GM21381 (cell line): ENCODE measurements around the gene HK3.
"Not testable (repeated sequence)": the region's sequence is repeated elsewhere in the genome, so short reads cannot be mapped to it uniquely, and the experiment has no call there.

Experiments
- ATAC-seq: cut with Tn5 transposase; IDR thresholded peaks from one replicate; pipeline ENCODE4 v1.9.1; 2021; ENCODE audit warnings: mild to moderate bottlenecking, moderate library complexity; ENCODE audit not compliant: unreplicated experiment

Gene HK3

DNA sequence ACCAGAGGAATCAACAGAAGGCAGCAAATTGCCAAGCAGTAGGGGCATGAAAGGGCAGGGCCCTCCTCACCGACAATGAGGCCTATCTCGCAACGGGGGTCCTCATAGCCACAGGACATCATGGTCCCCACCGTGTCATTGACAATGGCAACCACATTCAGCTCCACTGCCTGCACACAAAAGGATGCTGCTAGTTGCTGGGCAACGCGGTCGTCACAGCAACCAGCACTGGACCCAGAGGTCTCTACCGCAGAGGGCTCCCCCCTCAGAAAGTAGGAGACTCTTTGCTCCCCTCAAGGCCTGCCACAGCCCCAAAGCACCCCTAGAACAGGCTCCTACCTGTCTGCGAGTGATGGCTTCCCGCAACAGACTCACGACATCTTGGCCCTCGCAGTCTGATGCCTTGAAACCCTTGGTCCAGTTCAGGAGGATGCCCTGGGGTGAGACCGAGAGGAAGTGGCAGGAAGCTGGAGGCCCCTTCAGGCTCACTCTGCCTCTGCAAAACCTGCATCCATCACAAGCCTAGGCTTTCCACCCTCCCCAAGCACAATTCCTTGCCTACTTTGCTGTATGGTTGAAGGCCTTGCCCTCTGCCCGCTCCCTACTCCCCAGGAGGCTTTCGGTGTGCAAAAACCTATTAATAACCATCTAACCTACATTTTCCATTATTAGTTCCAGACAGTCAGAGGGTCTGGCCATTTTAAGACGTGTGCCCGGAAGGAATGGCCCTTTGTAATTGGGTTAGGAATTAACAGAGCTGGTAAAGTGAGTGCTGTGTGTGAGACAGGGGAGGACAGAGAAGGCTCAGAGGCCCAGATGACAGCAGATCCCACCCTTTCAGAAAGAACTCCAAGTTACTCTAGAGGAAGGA is 15.2 kb downstream of the HK3 start:
- ATAC-seq = no peak

DNA sequence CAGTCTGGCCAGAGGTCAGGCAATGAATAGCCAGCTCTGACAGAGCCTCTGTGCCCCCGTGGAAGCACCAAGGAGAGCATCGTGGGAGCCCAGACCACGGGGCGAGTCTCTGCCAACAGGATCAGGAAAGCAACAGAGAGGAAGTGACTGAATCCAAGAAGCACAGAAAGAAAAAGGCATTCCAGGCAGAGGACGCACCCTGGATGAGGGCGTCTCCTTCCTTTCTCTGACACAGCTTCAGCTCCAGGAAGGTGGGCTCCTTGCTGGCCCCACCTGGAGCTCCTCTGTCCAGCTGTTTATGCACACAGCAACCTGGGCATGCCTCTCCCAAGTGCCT is 16.6 kb downstream of the HK3 start:
- ATAC-seq = no peak

DNA sequence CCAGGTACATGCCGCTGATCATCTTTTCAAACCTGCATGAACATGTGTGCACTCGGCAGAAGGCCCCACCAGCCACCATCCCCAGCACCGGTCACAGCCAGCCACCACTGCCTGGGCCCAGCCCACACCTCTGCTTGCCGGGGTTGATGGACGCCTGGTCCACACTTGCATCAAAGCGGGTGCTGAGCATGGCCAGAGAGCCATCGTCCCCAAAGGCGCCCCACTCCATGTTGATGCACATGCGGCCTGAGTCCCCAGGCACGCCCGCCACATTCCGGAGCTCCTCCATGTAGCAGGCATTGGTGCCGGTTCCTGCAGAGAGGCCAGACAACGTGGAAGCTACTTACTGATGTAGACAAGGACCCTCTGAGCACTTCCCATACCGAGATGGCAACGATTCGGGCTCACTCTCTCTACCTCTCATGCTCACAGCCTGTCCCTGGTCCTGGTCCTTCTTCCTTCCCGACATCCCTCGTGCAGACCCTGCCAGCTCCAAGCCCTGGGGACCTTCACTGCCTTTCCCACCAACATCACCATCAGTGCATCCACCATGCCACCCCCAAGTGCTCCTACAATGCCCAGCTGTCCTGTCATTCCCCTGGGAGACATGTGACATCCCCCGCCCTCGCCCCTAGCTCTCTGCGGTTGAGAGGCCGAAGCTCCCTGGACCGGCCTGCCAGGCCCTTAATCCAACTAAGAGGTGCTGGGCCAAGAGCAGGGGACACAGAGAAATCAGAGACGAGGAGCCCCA is 17.2 kb downstream of the HK3 start:
- no peak for ATAC-seq

DNA sequence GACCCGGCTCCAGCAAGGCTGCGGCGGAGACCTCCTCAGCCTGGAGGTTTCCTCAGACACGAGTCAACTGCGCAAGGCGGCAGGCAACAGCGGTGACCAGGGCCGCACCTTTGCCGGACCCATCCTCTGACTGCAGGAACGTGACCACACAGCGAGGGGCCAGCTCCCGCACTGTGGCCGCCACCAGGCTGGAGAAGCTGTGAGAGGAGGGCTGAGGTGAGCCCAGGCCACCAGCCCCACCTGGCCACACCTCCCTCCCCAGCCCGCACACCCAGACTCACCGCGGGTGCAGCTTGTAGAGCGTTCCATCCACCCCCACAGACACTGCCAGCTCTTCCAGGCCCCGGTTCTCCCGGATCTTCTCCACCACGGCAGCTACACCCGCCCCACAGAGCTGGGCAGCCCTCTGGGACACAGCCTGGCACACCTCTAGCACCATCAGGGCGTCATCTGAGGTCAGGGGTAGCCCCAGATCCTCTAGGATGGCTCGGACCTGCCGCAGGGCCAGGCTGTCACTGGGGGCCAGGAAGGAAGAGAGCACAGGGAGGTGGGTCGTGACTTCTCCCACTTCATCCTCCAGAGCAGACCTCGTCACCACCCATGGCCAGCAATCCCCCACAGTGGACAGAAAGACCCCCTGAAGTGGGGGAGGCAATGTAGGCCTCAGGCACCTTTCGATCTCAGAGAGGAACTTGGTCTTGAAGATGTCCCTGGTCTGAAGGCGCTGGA is 18.0 kb downstream of the HK3 start:
- no peak for ATAC-seq

DNA sequence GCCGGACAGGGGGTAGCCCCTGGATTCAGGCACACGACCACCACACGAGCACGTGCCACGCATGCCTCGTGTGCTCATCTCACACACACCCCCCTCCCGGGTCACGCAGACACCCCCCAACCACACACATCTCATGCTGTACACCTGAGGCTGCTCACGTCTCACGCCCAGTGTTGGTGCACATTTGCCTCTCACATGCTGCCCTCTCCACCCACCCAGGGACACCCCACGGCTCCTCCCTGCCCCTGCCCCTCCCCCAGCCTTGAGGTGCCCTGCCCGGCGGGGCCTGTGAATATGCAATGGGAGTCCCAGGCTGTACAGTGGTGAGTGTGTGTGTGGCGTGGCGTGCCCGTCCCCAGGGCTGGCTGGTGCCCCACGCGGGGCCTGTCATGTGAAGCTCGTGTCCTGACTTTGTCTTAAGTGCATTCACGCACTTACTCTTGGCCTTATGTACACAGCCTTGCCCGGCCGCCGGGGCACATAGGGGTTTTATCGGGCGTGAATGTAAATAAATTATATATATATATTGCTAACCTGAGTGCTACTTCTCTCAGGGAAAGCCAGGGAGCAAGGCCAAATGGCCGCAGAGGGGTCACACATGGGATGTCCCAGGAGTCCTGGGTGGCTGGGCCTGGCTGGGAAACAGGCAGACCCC is 18.7 kb downstream of the HK3 start:
- ATAC-seq = no peak

DNA sequence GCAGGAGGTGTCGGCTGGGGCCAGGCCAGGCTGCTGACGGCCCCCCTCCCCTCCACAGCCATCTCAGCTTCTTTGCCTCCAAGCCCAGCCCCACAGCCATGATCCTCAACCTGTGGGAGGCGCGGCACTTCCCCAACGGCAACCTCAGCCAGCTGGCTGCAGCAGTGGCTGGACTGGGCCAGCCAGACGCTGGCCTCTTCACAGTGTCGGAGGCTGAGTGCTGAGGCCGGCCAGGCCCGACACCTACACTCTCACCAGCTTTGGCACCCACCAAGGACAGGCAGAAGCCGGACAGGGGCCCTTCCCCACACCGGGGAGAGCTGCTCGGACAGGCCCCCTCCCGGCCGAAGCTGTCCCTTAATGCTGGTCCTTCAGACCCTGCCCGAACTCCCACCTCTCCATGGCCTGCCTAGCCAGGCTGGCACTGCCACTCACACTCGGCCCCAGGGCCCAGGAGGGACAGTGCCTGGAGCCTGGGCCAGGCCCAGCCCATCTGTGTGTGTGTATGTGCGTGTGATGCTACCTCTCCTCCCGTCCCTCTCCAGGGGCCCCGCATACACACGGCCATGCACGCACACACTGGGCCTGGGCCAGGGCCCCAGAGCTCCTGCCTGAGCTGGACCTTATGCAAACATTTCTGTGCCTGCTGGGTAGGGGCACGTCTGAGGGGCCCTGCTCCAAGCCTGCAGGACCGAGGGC is 19.3 kb downstream of the HK3 start:
- ATAC-seq = no peak

DNA sequence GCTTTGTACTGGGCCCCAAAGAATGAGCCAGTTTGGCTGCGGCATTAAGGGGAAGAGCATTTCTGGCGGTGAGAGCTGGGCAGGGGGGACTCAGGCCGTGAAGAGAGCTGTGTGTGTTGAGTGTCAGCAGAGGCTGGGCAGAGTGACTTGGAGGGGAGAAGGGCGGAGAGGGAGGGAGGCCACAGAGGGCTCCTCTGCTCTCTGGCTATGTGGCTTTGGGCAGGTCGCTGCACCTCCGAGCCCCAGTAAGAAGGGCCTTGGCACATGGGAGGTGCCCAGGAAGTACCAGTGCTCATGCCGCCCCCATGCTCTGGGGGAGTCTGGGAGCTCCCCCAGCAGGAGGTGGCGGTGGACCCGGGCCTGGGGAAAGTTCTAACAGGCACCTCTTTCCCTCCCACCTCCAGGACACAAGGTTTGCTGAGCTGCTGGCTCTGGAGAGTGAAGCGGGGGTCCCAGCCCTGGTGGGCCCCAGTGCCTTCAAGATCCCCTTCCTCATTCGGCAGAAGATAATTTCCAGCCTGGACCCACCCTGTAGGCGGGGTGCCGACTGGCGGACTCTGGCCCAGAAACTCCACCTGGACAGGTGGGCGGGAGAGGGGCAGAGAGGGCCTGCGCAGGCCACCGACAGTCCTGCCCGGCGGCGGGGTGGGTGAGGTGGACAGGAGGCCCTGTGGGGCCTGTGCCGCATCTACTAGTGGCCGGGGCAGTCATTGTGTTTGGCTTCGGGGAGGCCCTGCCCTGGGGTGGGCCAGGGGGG is 20.1 kb downstream of the HK3 start:
- no peak for ATAC-seq

DNA sequence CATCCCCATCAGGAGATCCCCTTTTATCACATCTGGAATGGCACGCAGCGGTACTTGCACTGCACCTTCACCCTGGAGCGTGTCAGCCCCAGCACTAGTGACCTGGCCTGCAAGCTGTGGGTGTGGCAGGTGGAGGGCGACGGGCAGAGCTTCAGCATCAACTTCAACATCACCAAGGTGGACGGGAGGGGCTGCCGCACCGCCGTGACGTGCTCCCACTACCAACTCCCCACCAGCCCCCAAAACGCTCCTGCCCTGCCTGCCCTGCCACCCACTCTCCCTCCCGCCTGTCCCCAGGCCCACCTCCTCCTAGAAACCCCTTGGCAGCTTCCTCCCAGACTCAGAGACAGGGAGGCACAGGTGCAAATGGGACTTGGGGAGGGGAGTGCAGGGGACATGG is 20.7 kb downstream of the HK3 start:
- no peak for ATAC-seq

DNA sequence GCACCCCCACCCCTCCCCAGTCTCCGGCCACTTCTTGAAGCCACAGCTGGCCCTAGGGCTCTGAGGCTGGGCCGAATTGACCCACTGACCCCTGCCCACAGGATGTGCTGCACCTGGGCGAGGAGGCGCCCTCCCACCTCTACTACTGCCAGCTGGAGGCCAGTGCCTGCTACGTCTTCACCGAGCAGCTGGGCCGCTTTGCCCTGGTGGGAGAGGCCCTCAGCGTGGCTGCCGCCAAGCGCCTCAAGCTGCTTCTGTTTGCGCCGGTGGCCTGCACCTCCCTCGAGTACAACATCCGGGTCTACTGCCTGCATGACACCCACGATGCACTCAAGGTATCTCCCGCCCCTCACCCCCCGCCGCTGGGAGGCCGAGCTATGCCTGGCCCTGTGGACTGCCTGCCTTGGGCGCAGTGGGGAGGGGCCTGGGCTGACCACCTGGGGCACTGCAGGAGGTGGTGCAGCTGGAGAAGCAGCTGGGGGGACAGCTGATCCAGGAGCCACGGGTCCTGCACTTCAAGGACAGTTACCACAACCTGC is 21.3 kb downstream of the HK3 start:
- ATAC-seq = no peak

DNA sequence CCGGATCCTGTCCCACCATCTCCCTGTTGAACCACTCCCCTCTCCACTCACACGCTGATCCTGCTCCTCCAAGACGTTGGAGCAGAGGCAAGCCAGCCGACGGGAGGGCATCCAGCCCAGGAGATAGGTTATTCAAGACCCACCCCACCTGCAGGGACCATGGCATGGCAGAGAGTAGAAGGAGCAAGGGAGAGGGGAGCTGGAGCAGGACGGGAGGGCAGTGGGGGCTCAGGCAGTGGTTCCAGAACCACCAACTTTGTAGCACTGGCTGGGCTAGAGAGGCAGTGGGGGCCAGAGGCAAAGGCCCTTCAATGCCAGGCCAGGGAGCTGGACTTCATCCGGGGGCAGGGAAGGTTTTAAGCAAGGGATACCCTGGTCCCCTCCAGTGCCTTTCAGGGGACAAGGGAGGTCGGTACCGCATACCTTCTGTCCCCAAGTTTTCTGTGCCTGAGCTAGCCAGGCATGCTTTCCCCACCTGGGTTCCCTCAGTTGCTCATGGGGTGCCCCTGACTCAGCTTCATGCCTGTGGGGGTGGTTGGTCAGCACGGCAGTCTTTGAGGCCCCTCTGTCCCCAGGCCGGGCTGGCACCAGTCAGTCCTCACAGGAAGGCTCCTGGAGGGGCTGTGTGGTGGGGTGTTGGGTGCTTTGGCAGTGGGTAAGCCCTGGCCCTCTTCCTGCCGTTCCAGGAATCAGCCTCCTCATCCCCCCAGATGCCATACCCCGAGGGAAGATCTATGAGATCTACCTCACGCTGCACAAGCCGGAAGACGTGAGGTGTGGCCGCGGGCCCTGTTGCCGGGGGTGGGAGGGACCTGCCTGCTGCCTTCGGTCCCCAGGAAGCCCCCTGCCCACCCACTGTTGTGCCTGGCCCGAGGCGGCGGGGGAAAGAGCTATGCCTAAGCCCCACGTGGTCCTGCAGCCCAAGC is 22.4 kb downstream of the HK3 start:
- no peak for ATAC-seq

DNA sequence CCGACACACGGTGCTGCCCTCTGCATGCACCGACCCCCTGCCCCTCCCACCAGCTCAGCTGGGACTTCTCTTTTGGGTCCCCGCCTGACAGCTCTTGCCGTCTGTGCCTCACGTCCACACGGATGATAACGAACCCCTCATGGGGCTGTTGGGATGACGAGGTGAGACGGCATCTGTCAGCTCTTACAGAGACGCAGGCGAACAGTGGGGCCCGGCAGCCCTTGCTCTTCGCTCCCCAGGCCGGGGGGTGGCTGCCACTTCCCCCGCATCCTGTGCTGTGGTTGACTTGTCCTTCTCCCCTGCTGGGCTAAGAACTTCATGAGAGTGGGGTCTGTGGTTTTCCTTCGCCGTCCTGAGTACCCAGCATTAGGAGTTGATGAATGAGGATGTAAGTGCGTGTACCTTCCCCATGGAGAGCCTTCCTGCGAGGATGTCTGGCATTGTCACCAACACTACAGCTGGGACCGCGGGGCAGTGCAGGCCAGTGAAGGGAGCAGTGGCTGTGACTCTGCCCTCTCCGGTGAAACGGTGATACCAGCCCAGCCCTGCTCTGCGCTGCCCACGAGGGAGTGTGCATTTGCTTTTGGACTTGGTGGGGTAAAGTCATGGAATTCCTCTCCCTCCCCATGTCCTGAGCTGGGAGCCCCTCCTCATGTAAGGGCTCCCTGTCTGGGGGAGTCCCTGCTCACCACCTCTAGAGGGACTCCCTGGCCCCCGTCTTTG is 23.2 kb downstream of the HK3 start:
- no peak for ATAC-seq

DNA sequence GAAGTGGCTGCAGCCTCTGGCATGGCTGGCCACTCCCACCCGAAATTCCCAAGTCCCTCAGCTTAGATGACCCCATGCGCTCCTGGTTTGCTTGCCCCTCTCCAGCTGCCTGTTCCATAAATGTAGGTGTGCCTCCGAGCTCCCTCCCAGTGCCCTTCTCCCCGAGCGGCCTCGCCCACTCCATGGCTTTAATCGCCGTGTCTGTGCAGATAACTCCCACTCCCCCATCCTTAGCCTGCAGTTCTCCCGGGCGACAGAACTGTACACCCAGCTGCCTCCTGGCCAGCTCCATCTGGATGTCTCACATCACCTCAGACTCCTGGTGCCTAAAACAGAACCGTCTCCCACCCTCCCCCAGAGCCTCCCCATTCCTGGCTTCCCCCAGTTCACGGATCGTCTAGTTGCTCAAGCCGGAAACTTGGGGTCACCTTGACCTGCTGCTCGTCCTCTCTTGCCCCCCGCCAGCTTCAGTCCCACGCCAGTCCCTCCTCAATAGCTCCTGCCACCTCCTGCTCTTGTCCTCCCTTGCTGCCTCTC is 24.1 kb downstream of the HK3 start:
- no peak for ATAC-seq

DNA sequence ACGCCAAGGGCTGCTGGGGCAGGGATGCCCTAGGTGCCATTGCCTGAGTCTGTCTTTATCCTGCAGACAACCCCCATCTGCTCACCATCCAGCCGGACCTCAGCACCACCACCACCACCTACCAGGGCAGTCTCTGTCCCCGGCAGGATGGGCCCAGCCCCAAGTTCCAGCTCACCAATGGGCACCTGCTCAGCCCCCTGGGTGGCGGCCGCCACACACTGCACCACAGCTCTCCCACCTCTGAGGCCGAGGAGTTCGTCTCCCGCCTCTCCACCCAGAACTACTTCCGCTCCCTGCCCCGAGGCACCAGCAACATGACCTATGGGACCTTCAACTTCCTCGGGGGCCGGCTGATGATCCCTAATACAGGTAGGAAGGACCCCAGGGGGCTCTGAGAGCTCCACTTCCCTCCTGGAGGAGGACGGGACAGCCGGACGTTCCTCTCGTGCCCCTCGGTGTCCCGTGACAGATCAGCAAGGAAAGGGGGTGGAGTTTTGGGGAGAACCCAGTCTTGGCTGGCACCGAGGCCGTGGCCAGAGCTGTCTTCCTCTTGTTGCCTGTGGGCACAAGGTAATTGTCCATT is 24.9 kb downstream of the HK3 start:
- no peak for ATAC-seq

DNA sequence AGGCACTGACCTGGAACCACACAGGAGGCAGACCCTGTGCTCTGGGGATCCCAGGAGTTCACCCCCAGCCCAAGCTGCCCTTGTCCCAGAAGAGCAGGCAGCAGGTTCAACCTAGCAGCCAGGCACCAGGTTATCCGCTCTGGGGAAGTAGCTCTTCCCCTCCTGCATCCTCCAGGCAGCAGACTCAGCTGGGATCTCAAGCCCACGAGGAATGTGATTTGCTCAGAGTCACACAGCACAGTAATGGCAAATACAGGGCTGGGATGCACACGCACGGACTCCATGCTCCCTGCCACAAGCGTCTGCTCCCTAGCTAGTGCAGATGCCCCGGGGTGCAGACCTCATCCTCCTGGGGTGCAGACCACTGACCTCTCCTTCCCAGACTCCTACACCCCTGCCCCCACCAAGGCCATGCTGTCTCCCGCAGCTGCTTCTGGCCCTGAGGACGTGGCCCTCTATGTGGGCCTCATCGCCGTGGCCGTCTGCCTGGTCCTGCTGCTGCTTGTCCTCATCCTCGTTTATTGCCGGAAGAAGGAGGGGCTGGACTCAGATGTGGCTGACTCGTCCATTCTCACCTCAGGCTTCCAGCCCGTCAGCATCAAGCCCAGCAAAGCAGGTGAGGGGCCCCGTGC is 25.5 kb downstream of the HK3 start:
- no peak for ATAC-seq

DNA sequence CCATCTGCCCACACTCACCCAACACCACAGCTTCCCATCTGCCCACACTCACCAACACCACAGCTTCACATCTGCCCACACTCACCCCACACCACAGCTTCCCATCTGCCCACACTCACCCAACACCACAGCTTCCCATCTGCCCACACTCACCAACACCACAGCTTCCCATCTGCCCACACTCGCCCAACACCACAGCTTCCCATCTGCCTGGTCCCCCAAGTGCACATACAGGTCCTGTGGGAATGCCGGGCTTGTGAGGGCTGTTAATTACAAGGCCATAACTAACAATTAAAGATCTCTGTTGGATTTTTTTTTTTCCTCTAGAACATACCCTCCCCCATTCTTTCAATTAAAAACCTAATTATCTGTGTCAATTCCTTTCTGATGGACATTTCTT is 26.1 kb downstream of the HK3 start:
- ATAC-seq = not testable (repeated sequence)

DNA sequence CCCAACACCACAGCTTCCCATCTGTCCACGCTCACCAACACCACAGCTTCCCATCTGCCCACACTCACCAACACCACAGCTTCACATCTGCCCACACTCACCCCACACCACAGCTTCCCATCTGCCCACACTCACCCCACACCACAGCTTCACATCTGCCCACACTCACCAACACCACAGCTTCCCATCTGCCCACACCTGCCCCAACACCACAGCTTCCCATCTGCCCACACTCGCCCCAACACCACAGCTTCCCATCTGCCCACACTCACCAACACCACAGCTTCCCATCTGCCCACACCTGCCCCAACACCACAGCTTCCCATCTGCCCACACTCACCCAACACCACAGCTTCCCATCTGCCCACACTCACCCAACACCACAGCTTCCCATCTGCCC is 26.6 kb downstream of the HK3 start:
- ATAC-seq = not testable (repeated sequence)

DNA sequence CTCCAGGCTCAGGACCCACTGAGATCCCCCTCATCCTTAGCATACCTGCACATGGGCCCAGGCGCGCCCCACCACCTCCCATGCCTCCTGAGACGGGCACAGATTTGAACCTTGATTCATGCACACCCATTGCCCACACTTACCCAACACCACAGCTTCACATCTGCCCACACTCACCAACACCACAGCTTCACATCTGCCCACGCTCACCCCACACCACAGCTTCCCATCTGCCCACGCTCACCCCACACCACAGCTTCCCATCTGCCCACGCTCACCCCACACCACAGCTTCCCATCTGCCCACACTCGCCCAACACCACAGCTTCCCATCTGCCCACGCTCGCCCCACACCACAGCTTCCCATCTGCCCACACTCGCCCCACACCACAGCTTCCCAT is 28.5 kb downstream of the HK3 start:
- ATAC-seq = not testable (repeated sequence)
